ENCODE measurements around the gene WNT3.

The WNT3 gene

DNA sequence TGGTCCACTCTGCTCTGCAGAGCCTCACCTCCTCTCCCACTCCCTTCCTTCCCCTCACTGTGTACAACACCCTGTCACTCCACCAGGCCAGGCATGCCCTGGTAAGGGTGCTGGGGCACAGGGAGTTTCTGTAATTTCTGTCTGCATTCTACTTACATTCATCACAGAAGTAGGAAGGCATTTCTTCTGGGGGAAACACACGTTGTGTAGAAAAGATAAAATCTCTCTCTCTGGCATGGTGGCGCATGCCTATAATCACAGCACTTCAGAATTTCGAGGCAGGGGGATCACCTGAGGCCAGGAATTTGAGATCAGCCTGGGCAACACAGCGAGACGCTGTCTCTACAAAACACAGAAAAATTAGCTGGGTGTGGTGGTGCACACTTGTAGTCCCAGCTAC is 27.0 kb downstream of the WNT3 start:
- POLR2A ChIA-PET, result no interaction called here
- DNase-seq (ENCODE audit: extremely low spot score), result no peak
- CTCF ChIA-PET, result no interaction called here
- TF ChIP-seq CTBP1 (IDR thresholded peaks at IDR 0.05; ENCODE audit: borderline replicate concordance) (no peak), ARNT (IDR thresholded peaks at IDR 0.05) (no peak)

DNA sequence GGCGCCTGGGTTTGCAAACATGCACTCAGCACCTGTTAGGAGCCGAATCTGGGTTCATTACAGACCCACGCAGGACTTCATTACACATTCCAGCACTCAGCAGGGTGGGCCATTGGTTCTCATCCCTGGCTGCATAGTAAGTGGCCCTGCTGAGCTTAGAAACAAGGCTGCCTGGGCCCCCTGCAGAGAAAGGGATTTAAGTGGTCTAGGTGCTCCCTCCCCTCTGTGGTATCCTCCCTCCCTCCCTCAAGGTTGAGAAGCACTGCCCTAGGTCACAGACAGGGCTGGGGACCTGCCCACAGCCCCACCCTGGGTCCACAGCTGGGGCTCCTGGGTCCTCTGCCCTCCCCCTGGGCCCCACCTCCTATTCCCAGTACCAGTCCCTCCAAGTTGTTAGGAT is 28.3 kb downstream of the WNT3 start:
- DNase-seq (ENCODE audit: extremely low spot score), result no peak
- CTCF ChIA-PET, result no interaction called here

GRCh38 chr17:46789610-46790009 is 28.9 kb downstream of the WNT3 start:
- DNase-seq (ENCODE audit: extremely low spot score), result no peak
- CTCF ChIA-PET, result no interaction called here
- POLR2A ChIA-PET, result no interaction called here
- TF ChIP-seq CTBP1 (IDR thresholded peaks at IDR 0.05; ENCODE audit: borderline replicate concordance) (no peak), FOXK2 (IDR thresholded peaks at IDR 0.05) (no peak), FOXA1 (IDR thresholded peaks at IDR 0.05) (no peak), SP1 (IDR thresholded peaks at IDR 0.05) (no peak), BHLHE40 (IDR thresholded peaks at IDR 0.05; ENCODE audit: borderline replicate concordance) (no peak), ARNT (IDR thresholded peaks at IDR 0.05) (no peak), TARDBP (IDR thresholded peaks at IDR 0.05) (no peak), NFRKB (IDR thresholded peaks at IDR 0.05) (no peak), HDGF (IDR thresholded peaks at IDR 0.05; ENCODE audit: borderline replicate concordance) (no peak), FOXM1 (IDR thresholded peaks at IDR 0.05; ENCODE audit: borderline replicate concordance) (no peak)
- TF ChIP-seq, protein P1, sequence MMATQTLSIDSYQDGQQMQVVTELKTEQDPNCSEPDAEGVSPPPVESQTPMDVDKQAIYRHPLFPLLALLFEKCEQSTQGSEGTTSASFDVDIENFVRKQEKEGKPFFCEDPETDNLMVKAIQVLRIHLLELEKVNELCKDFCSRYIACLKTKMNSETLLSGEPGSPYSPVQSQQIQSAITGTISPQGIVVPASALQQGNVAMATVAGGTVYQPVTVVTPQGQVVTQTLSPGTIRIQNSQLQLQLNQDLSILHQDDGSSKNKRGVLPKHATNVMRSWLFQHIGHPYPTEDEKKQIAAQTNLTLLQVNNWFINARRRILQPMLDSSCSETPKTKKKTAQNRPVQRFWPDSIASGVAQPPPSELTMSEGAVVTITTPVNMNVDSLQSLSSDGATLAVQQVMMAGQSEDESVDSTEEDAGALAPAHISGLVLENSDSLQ (IDR thresholded peaks at IDR 0.05), result no peak

More for the DNA sequence above, 28.3 kb downstream of the WNT3 start:
- TF ChIP-seq ZNF384 (IDR thresholded peaks at IDR 0.05) (no peak), LEF1 (IDR thresholded peaks at IDR 0.05; ENCODE audit: borderline replicate concordance) (no peak), TARDBP (IDR thresholded peaks at IDR 0.05) (no peak), FOXK2 (IDR thresholded peaks at IDR 0.05) (no peak), ARNT (IDR thresholded peaks at IDR 0.05) (no peak), L3MBTL2 (conservative IDR thresholded peaks at IDR 0.05) (no peak), FOXM1 (IDR thresholded peaks at IDR 0.05; ENCODE audit: borderline replicate concordance) (no peak), HDGF (IDR thresholded peaks at IDR 0.05; ENCODE audit: borderline replicate concordance) (no peak), NFRKB (IDR thresholded peaks at IDR 0.05) (no peak), BHLHE40 (IDR thresholded peaks at IDR 0.05; ENCODE audit: borderline replicate concordance) (no peak), ELF4 (IDR thresholded peaks at IDR 0.05) (no peak)
- TF ChIP-seq, protein P1 (IDR thresholded peaks at IDR 0.05), result no peak
- POLR2A ChIA-PET, result no interaction called here

DNA sequence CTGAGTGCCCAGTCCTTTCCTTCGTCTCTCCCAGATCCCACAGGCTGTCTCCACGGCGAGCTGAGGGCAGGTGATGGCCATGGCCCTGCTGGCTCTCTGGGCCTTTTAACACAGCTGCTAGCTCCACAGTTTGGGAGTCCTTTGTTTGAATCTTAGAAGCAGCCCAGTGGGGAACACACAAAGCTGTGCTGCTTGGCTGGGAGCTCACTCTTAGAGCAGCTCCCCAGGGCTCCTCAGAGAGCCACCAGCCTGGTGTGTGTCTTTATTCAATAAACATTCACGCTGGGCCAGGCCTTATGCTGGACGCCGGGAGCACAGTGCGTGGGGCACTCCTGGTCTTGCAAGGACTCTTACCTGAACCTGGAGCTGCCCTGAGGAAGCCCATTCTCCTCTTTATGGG is 29.7 kb downstream of the WNT3 start:
- no peak for TF ChIP-seq FOXK2 (IDR thresholded peaks at IDR 0.05)
- TF ChIP-seq, protein P1 (IDR thresholded peaks at IDR 0.05), result no peak
- TF ChIP-seq FOXA1 (IDR thresholded peaks at IDR 0.05), result no peak
- TF ChIP-seq NFRKB (IDR thresholded peaks at IDR 0.05), result no peak
- TF ChIP-seq BHLHE40 (IDR thresholded peaks at IDR 0.05; ENCODE audit: borderline replicate concordance), result no peak
- TF ChIP-seq TARDBP (IDR thresholded peaks at IDR 0.05), result no peak
- no peak for TF ChIP-seq ARNT (IDR thresholded peaks at IDR 0.05)
- TF ChIP-seq HDGF (IDR thresholded peaks at IDR 0.05; ENCODE audit: borderline replicate concordance), result no peak
- no peak for TF ChIP-seq FOXM1 (IDR thresholded peaks at IDR 0.05; ENCODE audit: borderline replicate concordance)
- no peak for TF ChIP-seq SP1 (IDR thresholded peaks at IDR 0.05)
- no peak for TF ChIP-seq ELF4 (IDR thresholded peaks at IDR 0.05)
- TF ChIP-seq CTBP1 (IDR thresholded peaks at IDR 0.05; ENCODE audit: borderline replicate concordance), result no peak
- no peak for TF ChIP-seq SUZ12 (IDR thresholded peaks at IDR 0.05)
- TF ChIP-seq LEF1 (IDR thresholded peaks at IDR 0.05; ENCODE audit: borderline replicate concordance), result no peak
- no peak for TF ChIP-seq ZNF384 (IDR thresholded peaks at IDR 0.05)
- no peak for TF ChIP-seq L3MBTL2 (conservative IDR thresholded peaks at IDR 0.05)
- POLR2A ChIA-PET, result no interaction called here
- CTCF ChIA-PET, result no interaction called here
- DNase-seq (ENCODE audit: extremely low spot score), result no peak

DNA sequence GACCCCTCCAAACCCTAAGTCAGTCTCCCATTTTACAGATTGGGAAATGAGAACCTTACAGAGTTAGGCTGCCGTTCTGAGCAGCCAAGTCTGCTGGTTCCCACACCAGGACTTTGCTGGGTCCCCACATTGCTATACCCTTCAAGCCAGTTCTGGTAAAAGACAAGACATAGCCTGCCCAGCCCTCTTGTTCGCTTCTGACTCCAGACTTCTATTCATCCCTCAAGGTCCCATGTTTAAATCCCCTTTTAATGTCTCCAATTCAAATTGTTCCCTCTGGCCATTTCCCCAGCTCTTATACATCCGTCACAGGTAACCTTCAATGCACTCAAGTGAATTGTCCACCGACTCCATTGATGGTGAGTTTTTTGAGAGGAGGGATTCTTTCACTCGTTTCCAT is 30.2 kb downstream of the WNT3 start:
- TF ChIP-seq FOXA1 (IDR thresholded peaks at IDR 0.05) (no peak), LEF1 (IDR thresholded peaks at IDR 0.05; ENCODE audit: borderline replicate concordance) (no peak), ARNT (IDR thresholded peaks at IDR 0.05) (no peak), SP1 (IDR thresholded peaks at IDR 0.05) (no peak), ELF4 (IDR thresholded peaks at IDR 0.05) (no peak), L3MBTL2 (conservative IDR thresholded peaks at IDR 0.05) (no peak), NFRKB (IDR thresholded peaks at IDR 0.05) (no peak), ZNF384 (IDR thresholded peaks at IDR 0.05) (no peak), FOXK2 (IDR thresholded peaks at IDR 0.05) (no peak), BHLHE40 (IDR thresholded peaks at IDR 0.05; ENCODE audit: borderline replicate concordance) (no peak)
- no peak for DNase-seq (ENCODE audit: extremely low spot score)
- POLR2A ChIA-PET, result no interaction called here
- CTCF ChIA-PET, result no interaction called here

GRCh38 chr17:46787478-46787877 is 31.0 kb downstream of the WNT3 start:
- POLR2A ChIA-PET, result no interaction called here
- no peak for DNase-seq (ENCODE audit: extremely low spot score)
- TF ChIP-seq SP1 (IDR thresholded peaks at IDR 0.05) (no peak), SUZ12 (IDR thresholded peaks at IDR 0.05) (no peak), LEF1 (IDR thresholded peaks at IDR 0.05; ENCODE audit: borderline replicate concordance) (no peak), ARNT (IDR thresholded peaks at IDR 0.05) (no peak), ZNF384 (IDR thresholded peaks at IDR 0.05) (no peak), CTBP1 (IDR thresholded peaks at IDR 0.05; ENCODE audit: borderline replicate concordance) (no peak), FOXK2 (IDR thresholded peaks at IDR 0.05) (no peak), ELF4 (IDR thresholded peaks at IDR 0.05) (no peak), FOXA1 (IDR thresholded peaks at IDR 0.05) (no peak)
- CTCF ChIA-PET, result no interaction called here

- CTCF ChIA-PET, result no interaction called here
- TF ChIP-seq ELF4 (IDR thresholded peaks at IDR 0.05), result no peak
- no peak for TF ChIP-seq TARDBP (IDR thresholded peaks at IDR 0.05)
- no peak for TF ChIP-seq BHLHE40 (IDR thresholded peaks at IDR 0.05; ENCODE audit: borderline replicate concordance)
- DNase-seq (ENCODE audit: extremely low spot score), result no peak
- POLR2A ChIA-PET, result interaction anchor here (0.8 kb wide), 1 partner anchor 15 kb away, joined by 3 read pairs; no protein-coding TSS in a partner anchor
Measured at GRCh38 chr17:46785696-46786095, 32.8 kb downstream of the WNT3 start.

Measured in HEK293T (cell line).